ENCODE data around the gene ELP4. TPM values are rescaled to one million over a fixed set of nuclear protein-coding genes. Genes with fewer than 3 reads are reported as not detected.

ELP4 gene
- total RNA-seq, 6 experiments from 2014 or later: 7.3 to 16.4 (median 9.2) TPM

DNA sequence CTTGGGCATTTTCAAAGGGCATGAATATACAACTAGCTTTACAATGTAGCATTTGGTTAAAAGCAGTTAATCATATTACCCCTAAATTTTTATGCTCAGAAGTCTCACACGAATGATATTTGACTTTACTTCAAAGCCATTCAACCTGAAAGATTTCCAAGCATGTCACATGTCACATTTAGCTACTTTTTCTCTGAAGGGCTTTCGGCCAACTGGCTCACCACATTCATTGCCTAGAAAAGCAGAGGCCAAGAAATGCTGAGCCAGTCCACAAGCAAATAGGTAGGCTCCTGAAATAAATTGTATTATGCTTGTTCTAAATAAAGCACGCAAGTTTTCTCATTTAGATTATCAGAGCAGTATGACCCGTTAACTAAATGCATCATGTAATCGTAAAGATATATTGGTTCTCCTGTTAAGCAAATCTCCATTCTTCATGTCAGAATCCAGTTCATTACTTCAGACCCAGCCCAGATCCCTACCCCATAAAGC lies 271.0 kb downstream of the ELP4 start:
- TF ChIP-seq POLR2A (IDR thresholded peaks at IDR 0.05): no peak
- TF ChIP-seq, protein P1, sequence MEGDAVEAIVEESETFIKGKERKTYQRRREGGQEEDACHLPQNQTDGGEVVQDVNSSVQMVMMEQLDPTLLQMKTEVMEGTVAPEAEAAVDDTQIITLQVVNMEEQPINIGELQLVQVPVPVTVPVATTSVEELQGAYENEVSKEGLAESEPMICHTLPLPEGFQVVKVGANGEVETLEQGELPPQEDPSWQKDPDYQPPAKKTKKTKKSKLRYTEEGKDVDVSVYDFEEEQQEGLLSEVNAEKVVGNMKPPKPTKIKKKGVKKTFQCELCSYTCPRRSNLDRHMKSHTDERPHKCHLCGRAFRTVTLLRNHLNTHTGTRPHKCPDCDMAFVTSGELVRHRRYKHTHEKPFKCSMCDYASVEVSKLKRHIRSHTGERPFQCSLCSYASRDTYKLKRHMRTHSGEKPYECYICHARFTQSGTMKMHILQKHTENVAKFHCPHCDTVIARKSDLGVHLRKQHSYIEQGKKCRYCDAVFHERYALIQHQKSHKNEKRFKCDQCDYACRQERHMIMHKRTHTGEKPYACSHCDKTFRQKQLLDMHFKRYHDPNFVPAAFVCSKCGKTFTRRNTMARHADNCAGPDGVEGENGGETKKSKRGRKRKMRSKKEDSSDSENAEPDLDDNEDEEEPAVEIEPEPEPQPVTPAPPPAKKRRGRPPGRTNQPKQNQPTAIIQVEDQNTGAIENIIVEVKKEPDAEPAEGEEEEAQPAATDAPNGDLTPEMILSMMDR (IDR thresholded peaks at IDR 0.05): no peak
- H3K36me3 ChIP-seq: no peaks in the 10 kb centered on the region
- no peaks in the 10 kb centered on the region for H3K4me1 ChIP-seq
- H3K4me3 ChIP-seq: no peak overlapping the region
- ATAC-seq (no peak), DNase-seq (no peak)
- WGBS (ENCODE audit: insufficient coverage, low coverage, low lambda C conversion rate, missing lambda C conversion rate): 86% methylated on average over 5 of the region's 5 CpGs
- H3K27me3 ChIP-seq: no peaks in the 10 kb centered on the region
- intact Hi-C loops (cut with DNase I): no loop called here
- H3K27ac ChIP-seq: no peak overlapping the region
- no peaks in the 10 kb centered on the region for H3K9me3 ChIP-seq

DNA sequence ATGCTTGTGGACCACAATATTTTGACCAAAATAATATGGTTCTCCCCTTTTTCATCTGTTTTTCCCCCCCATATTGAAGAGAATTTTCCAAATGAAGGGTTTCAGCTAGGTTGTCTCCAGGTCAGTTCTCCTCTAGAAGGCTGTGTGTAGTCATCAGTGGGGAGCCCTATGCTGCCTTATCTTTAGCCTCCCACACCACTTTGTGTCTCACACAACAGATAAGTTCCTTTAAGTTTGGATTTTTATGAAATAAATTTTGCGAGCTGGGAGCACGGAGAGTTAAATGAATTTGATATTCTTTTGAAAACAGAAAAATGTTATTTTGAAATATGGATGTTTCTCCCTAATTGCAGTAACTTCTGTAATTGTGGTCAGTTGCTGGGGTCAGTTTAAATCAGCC lies 272.7 kb downstream of the ELP4 start:
- WGBS (ENCODE audit: insufficient coverage, low coverage, low lambda C conversion rate, missing lambda C conversion rate): 100% methylated on average over 2 of the region's 2 CpGs
- no peak overlapping the region for H3K4me3 ChIP-seq
- H3K36me3 ChIP-seq: no peaks in the 10 kb centered on the region
- H3K9me3 ChIP-seq: no peaks in the 10 kb centered on the region
- H3K27ac ChIP-seq: no peak overlapping the region
- TF ChIP-seq, protein P1 (IDR thresholded peaks at IDR 0.05): no peak
- intact Hi-C loops (cut with DNase I): no loop called here
- DNase-seq (no peak), ATAC-seq (no peak)
- H3K4me1 ChIP-seq: no peaks in the 10 kb centered on the region
- no peaks in the 10 kb centered on the region for H3K27me3 ChIP-seq

DNA sequence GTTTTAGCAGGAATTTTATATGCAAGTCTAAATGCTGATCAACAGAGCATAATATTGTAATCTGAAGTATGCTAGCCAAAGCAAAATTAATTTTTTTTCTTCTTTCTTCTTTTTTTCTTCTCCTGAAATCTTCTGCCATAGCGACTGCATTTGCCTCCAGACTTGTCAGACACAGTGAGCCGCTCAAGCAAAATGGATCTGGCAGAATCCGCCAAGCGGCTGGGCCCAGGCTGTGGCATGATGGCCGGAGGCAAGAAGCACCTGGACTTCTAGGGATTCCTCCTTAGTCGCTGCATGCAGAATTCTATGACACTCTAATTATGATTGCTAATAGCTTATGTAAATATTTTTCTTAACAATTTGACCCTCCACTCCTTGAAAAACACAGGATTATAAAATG lies 273.7 kb downstream of the ELP4 start:
- no peak for ATAC-seq
- no peaks in the 10 kb centered on the region for H3K4me1 ChIP-seq
- H3K27me3 ChIP-seq: no peaks in the 10 kb centered on the region
- no peaks in the 10 kb centered on the region for H3K9me3 ChIP-seq
- H3K4me3 ChIP-seq: no peak overlapping the region
- DNase-seq: no peak
- intact Hi-C loops (cut with DNase I): no loop called here
- WGBS (ENCODE audit: insufficient coverage, low coverage, low lambda C conversion rate, missing lambda C conversion rate): 95% methylated on average over 4 of the region's 6 CpGs
- no peak overlapping the region for H3K27ac ChIP-seq
- TF ChIP-seq POLR2A (IDR thresholded peaks at IDR 0.05): no peak
- TF ChIP-seq, protein P1 (IDR thresholded peaks at IDR 0.05): no peak
- H3K36me3 ChIP-seq: no peaks in the 10 kb centered on the region

DNA sequence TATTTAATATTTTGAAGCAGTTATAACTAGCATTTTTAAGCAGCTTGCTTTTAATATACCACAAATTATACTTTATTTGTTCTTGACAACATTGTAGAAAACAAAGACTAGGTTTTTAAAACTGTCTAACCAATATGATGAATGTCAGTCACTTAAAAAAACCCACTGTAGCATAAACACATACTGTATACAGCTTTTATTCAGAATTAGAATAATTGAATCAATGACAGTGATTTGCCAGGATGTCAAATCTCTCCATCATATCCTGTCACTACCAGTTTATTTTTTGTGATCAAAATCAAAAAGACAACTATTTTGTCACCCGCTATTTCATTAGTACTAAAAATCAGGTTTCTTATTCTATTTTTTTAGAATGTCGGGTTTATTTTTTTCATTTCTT lies 275.0 kb downstream of the ELP4 start:
- 94% methylated on average over 2 of the region's 2 CpGs for WGBS (ENCODE audit: insufficient coverage, low coverage, low lambda C conversion rate, missing lambda C conversion rate)
- Histone ChIP-seq H3K4me3 (no peak overlapping the region), H3K4me1 (no peaks in the 10 kb centered on the region), H3K27ac (no peak overlapping the region), H3K9me3 (no peaks in the 10 kb centered on the region), H3K36me3 (no peaks in the 10 kb centered on the region), H3K27me3 (no peaks in the 10 kb centered on the region)
- no peak for ATAC-seq
- TF ChIP-seq, protein P1 (IDR thresholded peaks at IDR 0.05): no peak
- TF ChIP-seq POLR2A (IDR thresholded peaks at IDR 0.05): no peak
- no peak for DNase-seq
- intact Hi-C loops (cut with DNase I): no loop called here
